MCF 10A (cell line): ENCODE measurements around the gene NT5DC3. TPM values are rescaled to one million over a fixed set of nuclear protein-coding genes. Genes with fewer than 3 reads are reported as not detected.
A peak's percentile ranks its signal among the peaks of the same experiment; 100 is the strongest.
"Not testable (repeated sequence)": the region's sequence is repeated elsewhere in the genome, so short reads cannot be mapped to it uniquely, and the experiment has no call there.

Experiments used
- BruUV-seq: library from RNA; stranded (reverse); fragments of 400-500 nt; replicated peaks from 2 replicates; lab custom pipeline; 2021; lab: Mats Ljungman, UMichigan
- CTCF ChIA-PET: fragments of 300-600 bp; sonication (Branson Sonifier 250); formaldehyde crosslinking; extraction: SDS; loops from one replicate; lab custom pipeline; 2021; ENCODE audit warnings: antibody characterized with exemption, inconsistent platforms; lab: Yijun Ruan, JAX
- POLR2A ChIA-PET: fragments of 300-600, 350-650 bp; sonication (Branson Sonifier 250); formaldehyde crosslinking; extraction: SDS; loops from one replicate; lab custom pipeline; 2020; ENCODE audit warnings: antibody characterized with exemption, inconsistent platforms; lab: Yijun Ruan, JAX
- DNase-seq: peaks from one replicate; pipeline ENCODE4 v3.0.0-alpha.2; 2018; ENCODE audit not compliant: unreplicated experiment
- H3K27ac Mint-ChIP-seq: one replicate; pipeline ENCODE4 v1.8.0; 2022; ENCODE audit warnings: mild to moderate bottlenecking, low read depth, mixed read lengths; ENCODE audit not compliant: unreplicated experiment
- H3K27me3 Mint-ChIP-seq: one replicate; pipeline ENCODE4 v1.8.0; 2022; ENCODE audit warnings: mixed read lengths; ENCODE audit not compliant: insufficient read depth, unreplicated experiment
- H3K36me3 Mint-ChIP-seq: one replicate; pipeline ENCODE4 v1.8.0; 2022; ENCODE audit warnings: mild to moderate bottlenecking, moderate library complexity, mixed read lengths; ENCODE audit not compliant: insufficient read depth, unreplicated experiment
- H3K4me1 Mint-ChIP-seq: one replicate; pipeline ENCODE4 v1.8.0; 2022; ENCODE audit warnings: mixed read lengths; ENCODE audit not compliant: insufficient read depth, unreplicated experiment
- H3K4me3 Mint-ChIP-seq: one replicate; pipeline ENCODE4 v1.8.0; 2022; ENCODE audit warnings: mild to moderate bottlenecking, moderate library complexity, mixed read lengths; ENCODE audit not compliant: unreplicated experiment
- H3K9me3 Mint-ChIP-seq: one replicate; pipeline ENCODE4 v1.8.0; 2022; ENCODE audit warnings: mixed read lengths; ENCODE audit not compliant: unreplicated experiment
- CTCF ChIP-seq: fragments of 200-600 bp; IDR thresholded peaks from one replicate; pipeline ENCODE4 v1.8.0; 2022; ENCODE audit warnings: antibody characterized with exemption, mild to moderate bottlenecking; ENCODE audit not compliant: unreplicated experiment
- intact Hi-C: fragments of 100-400 bp; cut with micrococcal nuclease; formaldehyde crosslinking; loops from 2 replicates; pipeline ENCODE4 v1.14.1; 2022
- total RNA-seq: library from RNA; stranded (reverse); gene quantifications from 2 replicates; pipeline ENCODE4 v1.2.3, GENCODE V29; 2022

Gene NT5DC3
- total RNA-seq, 1 experiment from 2014 or later = 15.1 TPM

- Mint-ChIP-seq H3K27me3 (no peaks in the 10 kb centered on the region), H3K4me3 (peak overlapping the region; percentile 89), H3K4me1 (peaks cover 25% of the 10 kb centered on the region), H3K27ac (no peak overlapping the region), H3K36me3 (peaks cover 5% of the 10 kb centered on the region), H3K9me3 (no peaks in the 10 kb centered on the region)
- ChIA-PET CTCF (interaction anchor here (0.6 to 2.0 kb wide), 5 partner anchors 30 to 260 kb away, joined by 3 to 7 read pairs (median 3); no protein-coding TSS in a partner anchor), POLR2A (interaction anchor here (1.0 to 4.0 kb wide), 7 partner anchors 12 to 90 kb away, joined by 3 to 45 read pairs (median 13); partner anchors contain the start of gene HSP90B1)
- no peak for DNase-seq
- BruUV-seq = no TSS peak
- intact Hi-C loops = no loop called here
- TF ChIP-seq CTCF = no peak
These were observed 1.9 kb downstream of the NT5DC3 start for GRCh38 chr12:103839103-103839502.

GRCh38 chr12:103838254-103838914 lies 2.6 kb downstream of the NT5DC3 start:
- no peak for DNase-seq
- intact Hi-C loops = no loop called here
- ChIA-PET CTCF (no interaction called here), POLR2A (no interaction called here)
- no TSS peak for BruUV-seq
- Mint-ChIP-seq H3K4me1 (peaks cover 30% of the 10 kb centered on the region), H3K27me3 (no peaks in the 10 kb centered on the region), H3K27ac (no peak overlapping the region), H3K36me3 (peaks cover 5% of the 10 kb centered on the region), H3K9me3 (no peaks in the 10 kb centered on the region), H3K4me3 (peak overlapping the region; percentile 89)
- no peak for TF ChIP-seq CTCF

- peaks cover 26% of the 10 kb centered on the region for H3K4me1 Mint-ChIP-seq
- ChIA-PET POLR2A (interaction anchor here (1.3 kb wide), 1 partner anchor 9 kb away, joined by 4 read pairs; no protein-coding TSS in a partner anchor), CTCF (interaction anchor here (0.6 to 1.5 kb wide), 4 partner anchors 34 to 440 kb away, joined by 3 to 4 read pairs (median 3); no protein-coding TSS in a partner anchor)
- intact Hi-C loops = no loop called here
- H3K4me3 Mint-ChIP-seq = no peak overlapping the region
- no peaks in the 10 kb centered on the region for H3K27me3 Mint-ChIP-seq
- H3K9me3 Mint-ChIP-seq = no peaks in the 10 kb centered on the region
- no peak for DNase-seq
- H3K27ac Mint-ChIP-seq = no peak overlapping the region
- TF ChIP-seq CTCF = no peak
- peaks cover 12% of the 10 kb centered on the region for H3K36me3 Mint-ChIP-seq
- BruUV-seq = no TSS peak
These were observed 4.7 kb downstream of the NT5DC3 start for GRCh38 chr12:103836345-103836744.

- ChIA-PET POLR2A (interaction anchor here (1.3 kb wide), 1 partner anchor 9 kb away, joined by 4 read pairs; no protein-coding TSS in a partner anchor), CTCF (interaction anchor here (0.6 to 1.5 kb wide), 2 partner anchors 34 to 440 kb away, joined by 3 to 4 read pairs; no protein-coding TSS in a partner anchor)
- BruUV-seq, H3K27me3 Mint-ChIP-seq, intact Hi-C loops, H3K4me3 Mint-ChIP-seq, DNase-seq, H3K27ac Mint-ChIP-seq, H3K9me3 Mint-ChIP-seq: not testable (repeated sequence)
- Mint-ChIP-seq H3K36me3 (peaks cover 12% of the 10 kb centered on the region), H3K4me1 (peaks cover 26% of the 10 kb centered on the region)
These were observed 5.2 kb downstream of the NT5DC3 start for GRCh38 chr12:103835747-103836335.
